ENCODE data around the gene ANO2. TPM values are rescaled to one million over a fixed set of nuclear protein-coding genes. Genes with fewer than 3 reads are reported as not detected.

The ANO2 gene
- 0.05 TPM in 1 of 5 replicates, not detected in the others for total RNA-seq (2022; extraction: Qiagen RNA extraction; ENCODE audit: low read depth)

GRCh38 chr12:5945071-5946008, at the start of gene ANO2:
Gene ANO2, minus strand, starts transcription at chr12:5945259. Its CDS starts 42 bp downstream, at chr12:5945217.

Other genes starting within 250 kb of the ANO2 start
- 0.10 to 0.27 TPM (median 0.17 TPM) in 5 replicates for gene VWF, start 179.4 kb upstream of the ANO2 start, total RNA-seq (2022; extraction: Qiagen RNA extraction; ENCODE audit: low read depth)